K562 (cell line): ENCODE results near the gene ANKRD13D. TPM values are rescaled to one million over a fixed set of nuclear protein-coding genes. Genes with fewer than 3 reads are reported as not detected.

Experiments
- ATAC-seq: fragments of 200-7000 bp; cut with Tn5 transposase; 3 replicates; pipeline ENCODE4 v1.9.1; 2020; ENCODE audit warnings: moderate library complexity
- BruUV-seq: library from RNA; stranded (reverse); fragments of 400-500 nt; replicated peaks from 2 replicates; lab custom pipeline; 2021; lab: Mats Ljungman, UMichigan
- CTCF ChIA-PET: fragments of 300-600 bp; formaldehyde crosslinking; extraction: SDS; loops from one replicate; lab custom pipeline; 2021; ENCODE audit warnings: low intra/inter-chr PET ratio; lab: Yijun Ruan, JAX
- POLR2A ChIA-PET: fragments of 300-600, 350-650 bp; sonication (Branson Sonifier 250); formaldehyde crosslinking; extraction: SDS; loops from one replicate; lab custom pipeline; 2021; ENCODE audit warnings: antibody characterized with exemption, inconsistent platforms; lab: Yijun Ruan, JAX
- DNase-seq, 4 experiments: peaks; one replicate each; pipeline versions ENCODE4 v3.0.0 to v3.0.0-alpha.2; 2011 to 2018; ENCODE audit warnings: low spot score in 3 of 4, mixed read lengths in 3 of 4; ENCODE audit errors: extremely low read depth in 1 of 4
- FAIRE-seq: peaks from 2 replicates; lab custom pipeline; 2011; peaks lifted over from hg19 to GRCh38; lab: Jason Lieb, UNC
- H2AFZ ChIP-seq: 2 replicates; pipeline ENCODE4 v1.6.0; 2011; ENCODE audit warnings: low read depth, low read length, control low read depth, inconsistent platforms
- H3K27ac ChIP-seq: fragments of 200-600 bp; 3 replicates; pipeline ENCODE4 v1.8.0; 2011; ENCODE audit warnings: low read depth, mild to moderate bottlenecking, control low read depth, inconsistent platforms, low read length, moderate library complexity, mixed read lengths; ENCODE audit errors: extremely low read depth
- H3K27me3 ChIP-seq, 2 experiments: fragments of 300-600 bp in 1 of 2; 2 replicates in 1 of 2; 3 replicates in 1 of 2; pipeline versions ENCODE4 v1.6.0 to v1.8.0; 2011; ENCODE audit warnings: inconsistent platforms in 2 of 2, low read length in 2 of 2, mild to moderate bottlenecking in 1 of 2, mixed read lengths in 1 of 2, moderate library complexity in 1 of 2; ENCODE audit not compliant: control insufficient read depth in 2 of 2, insufficient read depth in 2 of 2
- H3K36me3 ChIP-seq: fragments of 300-600 bp; 3 replicates; pipeline ENCODE4 v1.8.0; 2011; ENCODE audit warnings: mild to moderate bottlenecking, low read length, inconsistent platforms; ENCODE audit not compliant: control insufficient read depth, insufficient read depth
- H3K4me1 ChIP-seq, 2 experiments: fragments of 200-600 bp in 1 of 2; replicated peaks in 1 of 2; 2 replicates in 1 of 2; 3 replicates in 1 of 2; pipeline versions ENCODE4 v1.5.1 to v1.8.0; 2011; ENCODE audit warnings: inconsistent platforms in 2 of 2, low read length in 2 of 2, mild to moderate bottlenecking in 1 of 2, mixed read lengths in 1 of 2, moderate library complexity in 1 of 2; ENCODE audit not compliant: control insufficient read depth in 2 of 2, insufficient read depth in 2 of 2
- H3K4me2 ChIP-seq: 2 replicates; pipeline ENCODE4 v1.6.1; 2011; ENCODE audit warnings: low read length, control low read depth, inconsistent platforms, mixed read lengths; ENCODE audit not compliant: insufficient read depth
- H3K4me3 ChIP-seq: fragments of 200-600 bp; sonication (generic), shearing (Covaris generic); 2 replicates; pipeline ENCODE4 v1.5.1; 2016; ENCODE audit warnings: control low read depth, inconsistent platforms
- H3K79me2 ChIP-seq: fragments of 200-600 bp; 3 replicates; pipeline ENCODE4 v1.8.0; 2011; ENCODE audit warnings: low read length, inconsistent platforms; ENCODE audit not compliant: control insufficient read depth, insufficient read depth
- H3K9ac ChIP-seq, 2 experiments: 2 replicates each; pipeline versions ENCODE4 v1.6.0 to v1.6.1; 2011; ENCODE audit warnings: low read depth in 2 of 2, low read length in 2 of 2, control low read depth in 1 of 2, inconsistent platforms in 1 of 2, mild to moderate bottlenecking in 1 of 2, mixed read lengths in 1 of 2; ENCODE audit not compliant: insufficient read depth in 1 of 2
- H3K9me1 ChIP-seq: one replicate; pipeline ENCODE4 v1.6.0; 2011; ENCODE audit warnings: inconsistent platforms, mild to moderate bottlenecking, low read length, moderate library complexity; ENCODE audit not compliant: control insufficient read depth, insufficient read depth
- H3K9me3 ChIP-seq: replicated peaks from 2 replicates; pipeline ENCODE4 v1.5.1; 2011; ENCODE audit warnings: low read depth, low read length, inconsistent platforms; ENCODE audit not compliant: control insufficient read depth, insufficient read depth
- H4K20me1 ChIP-seq: replicated peaks from 2 replicates; pipeline ENCODE4 v1.6.1; 2011; ENCODE audit warnings: low read length, inconsistent platforms, mixed read lengths; ENCODE audit not compliant: control insufficient read depth, insufficient read depth
- WGBS: fragments of 100-300 bp; shearing (Covaris generic); methylation state at CpG from one replicate; pipeline ENCODE4 v1.1.6; 2016; ENCODE audit warnings: low coverage, mixed read lengths; ENCODE audit not compliant: insufficient coverage; ENCODE audit errors: missing lambda C conversion rate; 5-methylcytosine and 5-hydroxymethylcytosine counted together
- in situ Hi-C: fragments of 300-500 bp; cut with MboI; formaldehyde crosslinking; loops from 4 replicates; pipeline ENCODE4 v1.15.0; 2018; ENCODE audit warnings: inconsistent platforms, mixed read lengths
- intact Hi-C: fragments of 100-400 bp; cut with micrococcal nuclease; formaldehyde crosslinking; loops from 2 replicates; pipeline ENCODE4 v1.14.2; 2022
- polyA plus RNA-seq, 8 experiments: library from polyadenylated mRNA; depleted of rRNA in 4 of 8; stranded (reverse) in 5 of 8; unstranded in 3 of 8; fragments of >200 nt; fragmentation: Nextera tagmentation in 2 of 8; fragmentation: Illumina TruSeq in 1 of 8; extraction: Ambion mirVana in 2 of 8; extraction: Trizol in 1 of 8; gene quantifications; 2 replicates each; pipeline versions ENCODE4 v1.2.1 to v1.2.3, GENCODE V29; 2011 to 2014; ENCODE audit warnings: inconsistent platforms in 1 of 8, missing spikeins in 1 of 8
- total RNA-seq, 7 experiments: library from RNA; depleted of rRNA in 6 of 7; stranded (reverse); fragments of >200 nt in 6 of 7; fragmentation: Illumina TruSeq in 2 of 7; extraction: Trizol in 2 of 7; gene quantifications; 2 replicates each; pipeline versions ENCODE4 v1.2.1 to v1.2.3, GENCODE V29; 2011 to 2021; ENCODE audit warnings: low replicate concordance in 1 of 7
- TF ChIP-seq, protein P1 (sequence below): fragments of 450-650 bp; conservative IDR thresholded peaks from 2 replicates; pipeline ENCODE4 v1.6.1; 2016; ENCODE audit warnings: missing genetic modification characterization, low read depth, mild to moderate bottlenecking, missing compliant biosample characterization, moderate library complexity
- TF ChIP-seq, protein P2 (sequence below): IDR thresholded peaks from 2 replicates; pipeline ENCODE4 v1.6.1; 2014; ENCODE audit warnings: antibody characterized with exemption

The ANKRD13D gene
- total and polyA plus RNA-seq, 9 of the 15 experiments (the other 6 are each of a cell fraction or from before 2014, with no cell fraction given) = 0.94 to 40.9 (median 22.4) TPM

DNA sequence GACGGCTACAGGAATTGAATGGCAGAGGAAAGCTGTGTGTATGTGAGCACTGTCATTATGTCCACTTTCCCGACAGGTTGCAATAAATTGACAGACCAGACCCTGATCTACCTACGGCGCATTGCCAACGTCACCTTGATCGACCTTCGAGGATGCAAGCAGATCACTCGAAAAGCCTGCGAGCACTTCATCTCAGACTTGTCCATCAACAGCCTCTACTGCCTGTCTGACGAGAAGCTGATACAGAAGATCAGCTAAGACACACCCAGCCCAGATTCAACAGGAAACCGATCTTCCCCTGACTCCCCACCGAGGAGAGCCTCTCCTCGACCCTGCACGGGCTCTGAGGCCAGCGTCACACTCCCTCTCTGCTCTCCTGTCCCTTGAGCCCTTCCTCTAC lies 34.3 kb upstream of the ANKRD13D start:
- no TSS peak for BruUV-seq
- no peak for FAIRE-seq
- H3K4me3 ChIP-seq = no peak overlapping the region
- peaks cover 4 to 16% of the 10 kb centered on the region in 2 experiments; a peak in 2 of 5 replicates for H3K4me1 ChIP-seq
- no peaks in the 10 kb centered on the region for H3K9me1 ChIP-seq
- peak overlapping the region in 1 of 2 experiments; percentile 22; a peak in 1 of 4 replicates for H3K9ac ChIP-seq
- no peak overlapping the region for H2AFZ ChIP-seq
- ATAC-seq = no peak
- TF ChIP-seq, protein P1, sequence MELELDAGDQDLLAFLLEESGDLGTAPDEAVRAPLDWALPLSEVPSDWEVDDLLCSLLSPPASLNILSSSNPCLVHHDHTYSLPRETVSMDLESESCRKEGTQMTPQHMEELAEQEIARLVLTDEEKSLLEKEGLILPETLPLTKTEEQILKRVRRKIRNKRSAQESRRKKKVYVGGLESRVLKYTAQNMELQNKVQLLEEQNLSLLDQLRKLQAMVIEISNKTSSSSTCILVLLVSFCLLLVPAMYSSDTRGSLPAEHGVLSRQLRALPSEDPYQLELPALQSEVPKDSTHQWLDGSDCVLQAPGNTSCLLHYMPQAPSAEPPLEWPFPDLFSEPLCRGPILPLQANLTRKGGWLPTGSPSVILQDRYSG (tag) = no peak
- TF ChIP-seq, protein P2, sequence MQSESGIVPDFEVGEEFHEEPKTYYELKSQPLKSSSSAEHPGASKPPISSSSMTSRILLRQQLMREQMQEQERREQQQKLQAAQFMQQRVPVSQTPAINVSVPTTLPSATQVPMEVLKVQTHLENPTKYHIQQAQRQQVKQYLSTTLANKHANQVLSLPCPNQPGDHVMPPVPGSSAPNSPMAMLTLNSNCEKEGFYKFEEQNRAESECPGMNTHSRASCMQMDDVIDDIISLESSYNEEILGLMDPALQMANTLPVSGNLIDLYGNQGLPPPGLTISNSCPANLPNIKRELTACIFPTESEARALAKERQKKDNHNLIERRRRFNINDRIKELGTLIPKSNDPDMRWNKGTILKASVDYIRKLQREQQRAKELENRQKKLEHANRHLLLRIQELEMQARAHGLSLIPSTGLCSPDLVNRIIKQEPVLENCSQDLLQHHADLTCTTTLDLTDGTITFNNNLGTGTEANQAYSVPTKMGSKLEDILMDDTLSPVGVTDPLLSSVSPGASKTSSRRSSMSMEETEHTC = no peak
- H3K4me2 ChIP-seq = no peak overlapping the region
- no peak for DNase-seq
- no peak overlapping the region for H3K27ac ChIP-seq
- no peaks in the 10 kb centered on the region for H3K9me3 ChIP-seq
- POLR2A ChIA-PET = interaction anchor here (0.5 to 6.8 kb wide), 7 partner anchors 7 to 354 kb away, joined by 3 to 58 read pairs (median 3); no protein-coding TSS in a partner anchor
- CTCF ChIA-PET = no interaction called here
- peaks cover 15% of the 10 kb centered on the region; the same call in 1 of the 2 replicates for H4K20me1 ChIP-seq
- 80% methylated on average over 15 of the region's 15 CpGs for WGBS
- no peaks in the 10 kb centered on the region for H3K27me3 ChIP-seq
- intact Hi-C loops (no loop called here), in situ Hi-C loops (no loop called here)
- no peaks in the 10 kb centered on the region; the same call in 2 of the 3 replicates for H3K79me2 ChIP-seq
- H3K36me3 ChIP-seq = peaks cover 75% of the 10 kb centered on the region
